ENCODE results near the gene TP73. TPM values are rescaled to one million over a fixed set of nuclear protein-coding genes. Genes with fewer than 3 reads are reported as not detected.

TP73 gene
- total RNA-seq, 2 donors from 2014 or later, result 0.29 to 0.42 TPM

DNA sequence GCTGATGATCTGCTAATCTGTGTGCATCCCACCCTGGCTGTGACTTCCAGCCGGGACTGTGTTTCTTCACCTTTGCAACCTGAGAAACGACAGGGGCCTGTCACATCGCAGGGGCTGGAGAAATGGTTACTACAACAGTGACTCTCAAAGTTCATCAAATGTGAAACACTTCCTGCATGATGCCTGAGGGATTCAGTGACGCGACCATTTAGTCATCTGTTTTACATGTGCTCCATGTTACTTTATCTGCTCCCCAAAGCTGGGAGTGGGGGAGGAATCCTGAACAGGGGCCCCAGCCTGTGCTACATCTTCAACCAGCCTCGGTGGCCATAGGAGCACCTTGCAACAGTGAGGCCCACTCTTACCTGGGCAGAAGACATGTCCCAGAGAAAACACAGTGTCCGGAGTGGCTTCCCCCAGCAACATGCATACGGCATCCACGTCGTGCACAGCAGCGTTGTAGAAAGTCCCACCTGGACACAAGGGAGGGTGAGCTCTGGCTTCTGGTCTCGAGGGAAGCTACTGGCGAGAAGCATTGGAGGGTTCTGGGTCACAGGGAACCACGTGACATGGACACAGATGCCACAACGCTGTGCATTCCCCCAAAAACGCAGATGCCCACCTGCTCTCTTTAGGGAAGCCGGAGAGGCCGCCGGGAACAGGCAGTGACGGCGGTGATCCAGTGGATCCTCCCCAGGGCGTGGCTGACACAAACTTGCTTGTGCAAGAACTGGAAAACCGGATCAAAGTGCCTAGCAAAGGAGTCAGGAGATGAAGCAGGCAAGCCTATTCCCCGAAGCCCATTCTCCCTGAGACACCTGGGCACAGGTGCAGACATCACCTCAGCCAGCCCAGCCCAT is 90.4 kb downstream of the TP73 start:
- no peak overlapping the region for H3K9ac ChIP-seq (ENCODE audit: low read depth in 2 of 2, low read length in 2 of 2)
- H3K9me3 ChIP-seq, result no peaks in the 10 kb centered on the region
- TF ChIP-seq, protein P1, sequence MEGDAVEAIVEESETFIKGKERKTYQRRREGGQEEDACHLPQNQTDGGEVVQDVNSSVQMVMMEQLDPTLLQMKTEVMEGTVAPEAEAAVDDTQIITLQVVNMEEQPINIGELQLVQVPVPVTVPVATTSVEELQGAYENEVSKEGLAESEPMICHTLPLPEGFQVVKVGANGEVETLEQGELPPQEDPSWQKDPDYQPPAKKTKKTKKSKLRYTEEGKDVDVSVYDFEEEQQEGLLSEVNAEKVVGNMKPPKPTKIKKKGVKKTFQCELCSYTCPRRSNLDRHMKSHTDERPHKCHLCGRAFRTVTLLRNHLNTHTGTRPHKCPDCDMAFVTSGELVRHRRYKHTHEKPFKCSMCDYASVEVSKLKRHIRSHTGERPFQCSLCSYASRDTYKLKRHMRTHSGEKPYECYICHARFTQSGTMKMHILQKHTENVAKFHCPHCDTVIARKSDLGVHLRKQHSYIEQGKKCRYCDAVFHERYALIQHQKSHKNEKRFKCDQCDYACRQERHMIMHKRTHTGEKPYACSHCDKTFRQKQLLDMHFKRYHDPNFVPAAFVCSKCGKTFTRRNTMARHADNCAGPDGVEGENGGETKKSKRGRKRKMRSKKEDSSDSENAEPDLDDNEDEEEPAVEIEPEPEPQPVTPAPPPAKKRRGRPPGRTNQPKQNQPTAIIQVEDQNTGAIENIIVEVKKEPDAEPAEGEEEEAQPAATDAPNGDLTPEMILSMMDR (IDR thresholded peaks at IDR 0.05), result no peak
- H3K4me3 ChIP-seq, result no peak overlapping the region
- no peak overlapping the region for H3K27ac ChIP-seq
- peaks cover 2% of the 10 kb centered on the region for H3K4me1 ChIP-seq
- intact Hi-C loops (cut with DNase I), result no loop called here
- no peak for DNase-seq
- H3K36me3 ChIP-seq, result no peaks in the 10 kb centered on the region
- H3K27me3 ChIP-seq, result no peaks in the 10 kb centered on the region

DNA sequence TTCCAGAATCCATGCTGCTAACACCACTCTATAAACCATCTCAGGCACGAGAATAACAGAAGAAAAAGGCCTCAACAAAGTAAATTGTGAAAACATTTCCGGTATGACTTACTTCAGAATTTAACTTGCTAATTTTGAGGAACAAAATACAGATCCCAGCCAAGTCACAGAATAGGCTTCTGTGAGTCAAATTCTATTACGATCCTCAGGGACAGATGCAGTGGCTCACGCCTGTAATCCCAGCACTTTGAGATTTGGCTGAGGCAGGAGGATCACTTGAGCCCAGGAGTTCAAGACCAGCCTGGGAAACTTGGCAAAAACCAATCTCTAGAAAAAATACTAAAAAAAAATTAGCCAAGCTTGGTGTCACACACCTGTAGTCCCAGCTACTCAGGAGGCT is 91.1 kb downstream of the TP73 start:
- TF ChIP-seq, protein P1 (IDR thresholded peaks at IDR 0.05), result no peak
- Histone ChIP-seq H3K4me1 (peaks cover 8% of the 10 kb centered on the region), H3K9me3 (no peaks in the 10 kb centered on the region), H3K27ac (no peak overlapping the region), H3K4me3 (no peak overlapping the region), H3K36me3 (no peaks in the 10 kb centered on the region), H3K9ac (ENCODE audit: low read depth in 2 of 2, low read length in 2 of 2) (no peak overlapping the region), H3K27me3 (no peaks in the 10 kb centered on the region)
- no peak for DNase-seq
- intact Hi-C loops (cut with DNase I), result no loop called here

DNA sequence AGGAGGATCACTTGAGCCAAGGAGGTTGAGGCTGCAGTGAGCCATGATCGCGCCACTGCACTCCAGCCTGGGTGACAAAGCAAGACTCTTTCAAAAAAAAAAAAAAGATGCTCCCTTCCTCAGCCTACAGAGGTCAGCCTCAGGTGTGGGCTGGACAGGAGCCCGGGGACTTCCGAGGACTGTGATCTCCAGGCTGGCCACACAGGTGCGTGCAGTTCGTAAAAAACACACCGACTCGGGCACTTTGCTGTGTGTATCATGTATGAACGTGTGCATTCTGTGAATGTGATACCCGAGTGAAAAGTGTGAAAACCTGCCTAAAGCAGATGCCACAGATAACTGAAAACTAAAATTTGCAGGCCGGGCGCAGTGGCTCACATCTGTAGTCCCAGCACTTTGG is 91.5 kb downstream of the TP73 start:
- Histone ChIP-seq H3K4me3 (no peak overlapping the region), H3K27me3 (no peaks in the 10 kb centered on the region), H3K4me1 (peaks cover 8% of the 10 kb centered on the region), H3K27ac (no peak overlapping the region), H3K9ac (ENCODE audit: low read depth in 2 of 2, low read length in 2 of 2) (no peak overlapping the region), H3K36me3 (no peaks in the 10 kb centered on the region), H3K9me3 (no peaks in the 10 kb centered on the region)
- DNase-seq, result no peak
- TF ChIP-seq, protein P1 (IDR thresholded peaks at IDR 0.05), result no peak
- intact Hi-C loops (cut with DNase I), result no loop called here

DNA sequence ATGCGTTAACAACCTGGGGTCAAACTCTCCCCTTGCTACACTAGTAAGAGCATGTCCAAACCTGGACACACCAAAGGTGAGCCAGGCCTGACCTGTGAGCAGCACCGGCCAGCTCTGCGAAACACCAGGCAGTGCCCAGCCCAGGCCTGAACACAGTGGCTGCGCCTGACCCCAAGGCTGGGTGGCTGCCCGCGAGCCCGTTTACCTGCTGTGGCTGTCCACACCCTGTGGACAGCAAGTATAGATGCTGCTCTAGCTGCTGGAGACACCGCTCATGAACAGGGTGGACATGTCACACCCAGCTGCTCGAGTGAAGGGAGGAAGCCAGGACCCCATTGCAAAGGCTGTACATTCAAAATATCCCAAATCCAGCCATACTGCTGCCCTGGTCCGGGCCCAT is 92.3 kb downstream of the TP73 start:
- H3K36me3 ChIP-seq, result no peaks in the 10 kb centered on the region
- peaks cover 8% of the 10 kb centered on the region for H3K4me1 ChIP-seq
- intact Hi-C loops (cut with DNase I), result no loop called here
- no peak overlapping the region for H3K27ac ChIP-seq
- TF ChIP-seq, protein P1 (IDR thresholded peaks at IDR 0.05), result no peak
- no peak for DNase-seq
- no peak overlapping the region for H3K4me3 ChIP-seq
- H3K9me3 ChIP-seq, result no peaks in the 10 kb centered on the region
- H3K27me3 ChIP-seq, result no peaks in the 10 kb centered on the region
- no peak overlapping the region for H3K9ac ChIP-seq (ENCODE audit: low read depth in 2 of 2, low read length in 2 of 2)

DNA sequence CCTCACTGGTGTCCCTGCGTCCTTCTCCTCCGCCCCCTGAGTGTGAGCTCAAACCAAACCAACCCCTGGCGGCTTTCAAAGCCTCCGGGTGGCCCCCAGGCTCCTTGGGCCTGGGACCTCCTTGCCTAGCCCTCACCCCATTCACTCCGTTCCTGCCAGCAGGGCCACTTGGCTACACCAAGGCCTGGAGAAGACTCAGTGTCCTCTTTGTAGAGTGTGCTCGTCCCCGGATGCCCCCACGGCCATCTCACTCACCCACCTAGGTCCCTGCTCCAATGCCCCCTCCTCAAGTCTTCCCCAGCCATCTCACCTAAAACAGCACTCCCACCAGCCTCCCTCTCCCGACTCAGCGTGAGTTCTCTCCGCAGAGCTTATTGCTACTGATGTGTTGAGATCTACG is 92.8 kb downstream of the TP73 start:
- no peaks in the 10 kb centered on the region for H3K27me3 ChIP-seq
- H3K9ac ChIP-seq (ENCODE audit: low read depth in 2 of 2, low read length in 2 of 2), result no peak overlapping the region
- H3K4me3 ChIP-seq, result no peak overlapping the region
- no peak for DNase-seq
- peaks cover 8% of the 10 kb centered on the region for H3K4me1 ChIP-seq
- no peak overlapping the region for H3K27ac ChIP-seq
- no peaks in the 10 kb centered on the region for H3K36me3 ChIP-seq
- intact Hi-C loops (cut with DNase I), result no loop called here
- TF ChIP-seq, protein P1 (IDR thresholded peaks at IDR 0.05), result no peak
- H3K9me3 ChIP-seq, result no peaks in the 10 kb centered on the region

Data from colonic mucosa (tissue), 4 donors.